KOPT-K1 (cell line): ENCODE results near the gene TEX11.
"Not testable (repeated sequence)": the region's sequence is repeated elsewhere in the genome, so short reads cannot be mapped to it uniquely, and the experiment has no call there.

Source experiments
- H3K27ac ChIP-seq: fragments of 200-600 bp; sonication (generic); 2 replicates; pipeline ENCODE4 v1.5.1; 2016; ENCODE audit warnings: antibody characterized with exemption, mild to moderate bottlenecking, low read depth, low read length; ENCODE audit not compliant: poor library complexity, severe bottlenecking
- H3K36me3 ChIP-seq: fragments of 200-600 bp; sonication (generic); 2 replicates; pipeline ENCODE4 v1.5.1; 2017; ENCODE audit warnings: antibody characterized with exemption, mild to moderate bottlenecking, low read length, moderate library complexity; ENCODE audit not compliant: insufficient read depth
- H3K9me3 ChIP-seq: fragments of 200-600 bp; sonication (generic); 2 replicates; pipeline ENCODE4 v1.5.1; 2017; ENCODE audit warnings: antibody characterized with exemption, low read length, mild to moderate bottlenecking; ENCODE audit not compliant: insufficient read depth, poor library complexity, severe bottlenecking

TEX11 gene

DNA sequence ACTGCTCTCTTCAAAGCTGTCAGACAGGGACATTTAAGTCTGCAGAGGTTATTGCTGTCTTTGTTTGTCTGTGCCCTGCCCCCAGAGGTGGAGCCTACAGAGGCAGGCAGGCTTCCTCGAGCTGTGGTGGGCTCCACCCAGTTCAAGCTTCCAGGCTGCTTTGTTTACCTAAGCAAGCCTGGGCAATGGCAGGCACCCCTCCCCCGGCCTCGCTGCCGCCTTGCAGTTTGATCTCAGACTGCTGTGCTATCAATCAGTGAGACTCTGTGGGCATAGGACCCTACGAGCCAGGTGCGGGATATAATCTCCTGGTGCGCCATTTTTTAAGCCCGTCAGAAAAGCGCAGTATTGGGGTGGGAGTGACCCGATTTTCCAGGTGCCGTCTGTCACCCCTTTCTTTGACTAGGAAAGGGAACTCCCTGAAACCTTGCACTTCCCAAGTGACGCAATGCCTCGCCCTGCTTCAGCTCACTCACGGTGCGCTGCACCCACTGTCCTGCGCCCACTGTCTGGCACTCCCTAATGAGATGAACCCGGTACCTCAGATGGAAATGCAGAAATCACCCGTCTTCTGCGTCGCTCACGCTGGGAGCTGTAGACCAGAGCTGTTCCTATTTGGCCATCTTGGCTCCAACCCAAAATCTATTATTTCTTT lies 338.5 kb downstream of the TEX11 start:
- H3K27ac ChIP-seq, H3K9me3 ChIP-seq, H3K36me3 ChIP-seq: not testable (repeated sequence)

- Histone ChIP-seq H3K9me3 (no peaks in the 10 kb centered on the region), H3K27ac (no peak overlapping the region), H3K36me3 (no peaks in the 10 kb centered on the region)
Measured at GRCh38 chrX:70554948-70555347, 353.6 kb downstream of the TEX11 start.

DNA sequence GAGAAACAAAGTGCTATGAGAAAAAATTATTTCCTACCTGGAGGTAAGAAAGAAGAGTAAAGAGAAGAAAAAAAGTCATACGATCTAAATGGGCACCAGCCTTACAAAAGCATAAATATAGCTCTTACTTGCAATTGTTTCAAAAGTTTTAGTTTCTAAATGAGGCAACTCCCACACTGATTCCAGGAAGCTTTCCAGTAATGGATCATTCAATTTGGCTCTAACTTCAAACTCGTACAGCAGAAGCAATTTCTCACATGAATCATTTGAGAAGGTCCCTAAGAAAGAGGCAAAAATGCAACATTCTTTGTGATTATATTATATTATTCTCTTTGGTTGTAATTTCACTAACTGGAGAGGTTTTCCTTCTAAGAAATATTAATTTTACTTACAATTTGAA lies 354.0 kb downstream of the TEX11 start:
- Histone ChIP-seq H3K27ac (no peak overlapping the region), H3K36me3 (no peaks in the 10 kb centered on the region)

DNA sequence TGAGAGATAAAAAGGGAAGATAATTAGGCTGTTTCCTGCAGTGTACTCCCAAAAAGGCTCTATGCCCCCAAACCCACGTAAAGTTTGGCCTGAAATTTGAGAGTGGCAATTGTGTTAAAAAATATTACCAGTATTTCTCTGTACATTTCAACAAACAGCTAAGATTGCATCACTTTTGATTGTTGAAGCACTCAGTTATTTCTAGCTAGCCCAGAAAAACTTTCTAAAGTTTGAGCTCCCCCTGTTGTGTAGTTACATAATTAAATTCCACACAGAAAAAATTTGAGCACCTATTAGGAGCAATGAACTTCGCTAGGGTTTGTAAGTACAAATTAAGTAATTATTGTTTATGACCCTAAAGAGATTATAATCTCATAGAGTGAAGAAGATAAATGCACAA lies 354.4 kb downstream of the TEX11 start:
- H3K9me3 ChIP-seq, result no peaks in the 10 kb centered on the region
- no peaks in the 10 kb centered on the region for H3K36me3 ChIP-seq

More for the DNA sequence above, 354.0 kb downstream of the TEX11 start:
- no peaks in the 10 kb centered on the region for H3K9me3 ChIP-seq

GRCh38 chrX:70553516-70553915 lies 355.0 kb downstream of the TEX11 start:
- Histone ChIP-seq H3K36me3 (no peaks in the 10 kb centered on the region), H3K27ac (no peak overlapping the region), H3K9me3 (no peaks in the 10 kb centered on the region)

More for the DNA sequence above, 354.4 kb downstream of the TEX11 start:
- H3K27ac ChIP-seq, result no peak overlapping the region

GRCh38 chrX:70552130-70552704 lies 356.3 kb downstream of the TEX11 start:
- no peaks in the 10 kb centered on the region for H3K9me3 ChIP-seq
- H3K27ac ChIP-seq, result no peak overlapping the region
- H3K36me3 ChIP-seq, result no peaks in the 10 kb centered on the region

DNA sequence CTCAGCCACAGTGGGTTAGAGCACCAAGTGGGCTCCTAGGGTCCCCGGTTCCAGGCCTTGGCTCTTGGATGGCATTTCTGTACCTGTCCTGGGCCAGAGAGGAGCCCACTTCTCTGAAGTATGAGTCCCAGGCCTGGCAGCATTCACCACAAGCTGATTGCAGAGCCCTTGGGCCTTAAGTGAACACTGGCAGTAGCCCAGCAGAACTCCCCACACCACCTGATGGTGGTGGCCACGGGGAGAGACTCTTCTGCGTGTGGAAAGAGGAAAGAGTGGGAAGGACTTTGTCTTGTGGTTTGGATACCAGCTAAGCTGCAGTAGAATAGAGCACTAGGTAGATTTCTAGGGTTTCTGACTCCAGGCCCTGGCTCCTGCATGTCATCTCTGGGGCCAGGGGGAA lies 359.1 kb downstream of the TEX11 start:
- Histone ChIP-seq H3K9me3 (no peaks in the 10 kb centered on the region), H3K36me3 (no peaks in the 10 kb centered on the region), H3K27ac (no peak overlapping the region)

DNA sequence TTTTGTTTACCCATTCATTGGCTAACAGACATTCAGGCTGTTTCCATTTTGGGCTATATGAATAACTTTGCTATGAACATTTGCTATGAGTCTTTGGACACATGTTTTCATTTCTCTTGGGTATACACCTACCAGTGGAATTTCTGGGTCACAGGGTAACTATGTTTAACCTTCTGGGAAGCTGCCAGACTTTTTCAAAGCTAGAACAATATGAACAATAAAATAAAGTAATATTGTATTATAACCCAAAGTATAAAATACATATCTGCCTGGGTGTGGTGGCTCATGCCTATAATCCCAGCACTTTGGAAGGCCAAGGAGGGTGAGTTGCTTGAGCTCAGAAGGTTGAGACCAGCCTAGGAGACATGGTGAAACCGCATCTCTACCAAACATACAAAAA lies 373.3 kb downstream of the TEX11 start:
- Histone ChIP-seq H3K27ac (no peak overlapping the region), H3K36me3 (no peaks in the 10 kb centered on the region), H3K9me3 (no peaks in the 10 kb centered on the region)

- Histone ChIP-seq H3K9me3 (no peaks in the 10 kb centered on the region), H3K27ac (no peak overlapping the region), H3K36me3 (no peaks in the 10 kb centered on the region)
Measured at GRCh38 chrX:70527610-70528345, 380.7 kb downstream of the TEX11 start.

DNA sequence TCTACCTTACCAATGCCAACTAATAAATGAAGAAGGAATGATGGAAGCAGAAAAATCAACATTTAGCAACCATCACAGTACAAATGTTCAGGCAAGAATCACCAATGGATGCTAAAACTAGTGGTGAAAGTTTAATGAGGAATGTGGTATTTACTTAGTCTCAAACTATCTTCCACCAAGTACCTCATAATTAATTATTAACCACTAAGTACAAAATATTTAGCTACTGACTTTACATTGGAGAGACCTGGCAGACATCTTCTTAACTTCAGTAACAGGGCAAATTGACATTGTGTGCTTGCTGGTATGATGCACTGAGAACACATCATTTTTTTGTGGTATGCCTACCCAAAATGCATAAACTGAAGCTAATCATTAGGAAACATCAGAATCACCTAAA lies 381.5 kb downstream of the TEX11 start:
- no peaks in the 10 kb centered on the region for H3K36me3 ChIP-seq
- H3K9me3 ChIP-seq, result no peaks in the 10 kb centered on the region
- H3K27ac ChIP-seq, result no peak overlapping the region

- H3K9me3 ChIP-seq, result no peaks in the 10 kb centered on the region
- H3K36me3 ChIP-seq, result no peaks in the 10 kb centered on the region
- no peak overlapping the region for H3K27ac ChIP-seq
Measured at GRCh38 chrX:70525733-70526132, 382.8 kb downstream of the TEX11 start.

DNA sequence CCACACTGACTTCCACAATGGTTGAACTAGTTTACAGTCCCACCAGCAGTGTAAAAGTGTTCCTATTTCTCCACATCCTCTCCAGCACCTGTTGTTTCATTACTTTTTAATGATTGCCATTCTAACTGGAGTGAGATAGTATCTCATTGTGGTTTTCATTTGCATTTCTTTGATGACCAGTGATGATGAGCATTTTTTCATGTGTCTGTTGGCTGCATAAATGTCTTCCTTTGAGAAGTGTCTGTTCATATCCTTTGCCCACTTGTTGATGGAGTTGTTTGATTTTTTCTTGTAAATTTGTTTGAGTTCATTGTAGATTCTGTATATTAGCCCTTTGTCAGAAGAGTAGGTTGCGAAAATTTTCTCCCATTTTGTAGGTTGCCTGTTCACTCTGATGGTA lies 392.8 kb downstream of the TEX11 start:
- not testable (repeated sequence) for H3K9me3 ChIP-seq, H3K36me3 ChIP-seq, H3K27ac ChIP-seq

- not testable (repeated sequence) for H3K27ac ChIP-seq, H3K9me3 ChIP-seq, H3K36me3 ChIP-seq
Measured at GRCh38 chrX:70515270-70515669, 393.2 kb downstream of the TEX11 start.

DNA sequence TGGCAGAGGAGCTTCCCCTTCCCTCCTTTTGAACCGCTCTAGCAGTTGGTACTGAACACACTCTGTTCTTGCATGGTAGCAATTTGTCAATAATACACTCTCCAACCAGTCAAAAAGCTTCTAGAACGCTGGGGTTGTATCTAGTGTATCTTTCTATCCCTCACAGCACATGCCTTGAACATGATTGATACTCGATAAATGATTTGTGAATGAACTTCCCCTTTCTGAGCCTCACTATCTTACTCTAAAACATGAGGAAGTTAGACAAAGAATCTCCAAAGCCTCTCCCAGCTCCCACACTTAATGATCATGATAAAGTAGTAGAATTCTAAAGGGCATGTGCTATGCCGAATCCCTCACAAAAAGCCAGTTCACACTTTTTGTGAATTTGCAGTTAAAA lies 399.4 kb downstream of the TEX11 start:
- no peaks in the 10 kb centered on the region for H3K36me3 ChIP-seq
- H3K9me3 ChIP-seq, result no peaks in the 10 kb centered on the region
- no peak overlapping the region for H3K27ac ChIP-seq

DNA sequence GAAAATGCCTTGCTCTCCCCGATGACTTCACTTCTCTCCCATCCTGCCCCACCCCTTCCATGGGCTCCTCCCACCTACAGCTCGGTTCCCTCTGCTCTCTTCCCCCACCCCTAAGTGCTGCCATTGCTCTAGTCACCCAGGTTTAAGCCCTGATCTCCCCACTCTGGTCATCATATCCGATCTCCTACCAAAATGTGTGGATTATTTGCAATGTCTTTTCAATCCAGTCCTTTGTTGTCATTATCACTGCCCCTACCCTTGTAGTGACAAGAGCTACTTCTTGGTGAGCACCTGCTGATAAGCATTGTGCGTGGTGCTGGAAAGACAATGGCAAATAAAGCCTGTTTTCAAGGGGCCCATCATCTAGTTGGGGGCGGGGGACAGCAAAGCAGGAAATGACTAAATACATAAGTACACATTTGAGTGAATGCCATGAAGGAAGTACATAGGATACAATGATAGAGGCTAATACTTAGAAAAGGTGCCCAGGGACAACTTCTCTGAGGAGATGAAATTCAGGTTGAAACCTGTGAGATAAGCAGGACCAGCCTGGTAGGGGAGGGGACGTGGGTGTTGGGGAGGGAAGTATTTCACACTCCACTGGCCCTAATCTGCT lies 400.1 kb downstream of the TEX11 start:
- H3K27ac ChIP-seq, result no peak overlapping the region
- no peaks in the 10 kb centered on the region for H3K36me3 ChIP-seq
- H3K9me3 ChIP-seq, result no peaks in the 10 kb centered on the region
